Stomach (tissue), 9 donors: Measurements from ENCODE around the gene SKOR1. TPM values are rescaled to one million over a fixed set of nuclear protein-coding genes. Genes with fewer than 3 reads are reported as not detected.

Experiments
- DNase-seq, 2 donors: peaks; one replicate each; pipeline versions ENCODE4 v3.0.0 to v3.0.0-alpha.2; 2013 to 2019
- H3K27ac ChIP-seq, 5 donors: fragments of 200-600 bp in 4 of 5; sonication (generic) in 4 of 5; one replicate each; pipeline ENCODE4 v1.5.1; 2013 to 2019; ENCODE audit warnings: mild to moderate bottlenecking in 1 of 5, moderate library complexity in 1 of 5
- H3K27me3 ChIP-seq, 3 donors: fragments of 200-600 bp; sonication (generic); one replicate each; pipeline ENCODE4 v1.5.1; 2017 to 2019; ENCODE audit warnings: mixed run types in 1 of 3
- H3K36me3 ChIP-seq, 4 donors: fragments of 200-600 bp; sonication (generic); 1 replicate in 3 of 4; 2 replicates in 1 of 4; pipeline ENCODE4 v1.5.1; 2016 to 2019
- H3K4me1 ChIP-seq, 4 donors: fragments of 200-600 bp; sonication (generic); one replicate each; pipeline ENCODE4 v1.5.1; 2016 to 2019
- H3K4me3 ChIP-seq, 4 donors: fragments of 200-600 bp; sonication (generic) in 3 of 4; one replicate each; pipeline ENCODE4 v1.5.1; 2016 to 2019; ENCODE audit warnings: mild to moderate bottlenecking in 1 of 4
- H3K9me3 ChIP-seq, 4 donors: fragments of 200-600 bp; sonication (generic); one replicate each; pipeline ENCODE4 v1.5.1; 2016 to 2019
- CTCF ChIP-seq, 7 experiments: fragments of 450-650 bp in 4 of 7; fragments of 200-600 bp in 3 of 7; sonication (generic) in 3 of 7; IDR thresholded peaks; one replicate each; pipeline ENCODE4 v1.5.1; 2016 to 2019; ENCODE audit warnings: antibody characterized with exemption in 7 of 7, control low read depth in 2 of 7, mild to moderate bottlenecking in 1 of 7
- EP300 ChIP-seq: sonication (generic); formaldehyde crosslinking; IDR thresholded peaks from one replicate; pipeline ENCODE4 v1.6.1; 2017; ENCODE audit warnings: antibody characterized with exemption
- POLR2A ChIP-seq, 4 donors: fragments of 450-650 bp; IDR thresholded peaks; one replicate each; pipeline ENCODE4 v1.6.1; 2016; ENCODE audit warnings: antibody characterized with exemption in 4 of 4, control low read depth in 2 of 4, mild to moderate bottlenecking in 1 of 4, moderate library complexity in 1 of 4
- POLR2AphosphoS5 ChIP-seq, 3 donors: sonication (generic); formaldehyde crosslinking; IDR thresholded peaks; one replicate each; pipeline ENCODE4 v1.6.1; 2016; ENCODE audit warnings: antibody characterized with exemption in 3 of 3
- WGBS, 5 donors: extraction: QIAGEN DNeasy Blood & Tissue Kit in 3 of 5; methylation state at CpG; one replicate each; pipeline versions ENCODE4 v1.1.5 to v1.1.7; 2013 to 2018; 5-methylcytosine and 5-hydroxymethylcytosine counted together
- intact Hi-C: fragments of 100-400 bp; cut with DNase I; formaldehyde crosslinking; loops from one replicate; pipeline ENCODE4 v1.15.1; 2023; ENCODE audit warnings: low total_unique reads
- polyA plus RNA-seq, 3 donors: library from polyadenylated mRNA; stranded (reverse); fragments of 200-250 nt; gene quantifications; one replicate each; pipeline ENCODE4 v1.2.3, GENCODE V29; 2013
- total RNA-seq, 5 donors: library from RNA; depleted of rRNA; stranded (reverse); fragments of >200 nt; gene quantifications; one replicate each; pipeline versions ENCODE4 v1.1.0 to v1.2.3, GENCODE V29; 2014 to 2016
- donor health status: healthy with polysubstance abuse.
- donor health status: Bipolar disorder and iron deficiency.
- donor health status: healthy.

The SKOR1 gene
- total and polyA plus RNA-seq, 8 donors, result 0.14 to 5.8 (median 0.69) TPM; not detected in 2

GRCh38 chr15:67777773-67778172 is 47.5 kb upstream of the SKOR1 start:
- H3K4me3 ChIP-seq, result no peak overlapping the region
- H3K27ac ChIP-seq, result no peak overlapping the region
- 72 to 83% (median 77%) methylated on average over 2 of the region's 2 CpGs for WGBS, 5 donors
- H3K27me3 ChIP-seq, result no peaks in the 10 kb centered on the region
- TF ChIP-seq EP300, result no peak
- TF ChIP-seq POLR2A (IDR thresholded peaks at IDR 0.05), result no peak
- TF ChIP-seq CTCF (IDR thresholded peaks at IDR 0.05), result no peak
- no peak for TF ChIP-seq POLR2AphosphoS5 (IDR thresholded peaks at IDR 0.05)
- H3K4me1 ChIP-seq, result no peaks in the 10 kb centered on the region
- peaks cover 2 to 14% (median 11%) of the 10 kb centered on the region in 4 donors for H3K36me3 ChIP-seq
- DNase-seq, result no peak
- H3K9me3 ChIP-seq, result no peaks in the 10 kb centered on the region
- intact Hi-C loops, result no loop called here

GRCh38 chr15:67778968-67779548 is 46.3 kb upstream of the SKOR1 start:
- Histone ChIP-seq H3K4me1 (no peaks in the 10 kb centered on the region), H3K36me3 (peaks cover 10 to 20% (median 15%) of the 10 kb centered on the region in 4 donors), H3K27ac (no peak overlapping the region), H3K9me3 (no peaks in the 10 kb centered on the region), H3K27me3 (no peaks in the 10 kb centered on the region), H3K4me3 (no peak overlapping the region)
- TF ChIP-seq EP300, result no peak
- 75 to 91% (median 90%) methylated on average over 5 of the region's 5 CpGs for WGBS, 5 donors
- DNase-seq, result no peak
- intact Hi-C loops, result no loop called here

GRCh38 chr15:67779549-67780111 is 45.7 kb upstream of the SKOR1 start:
- 77 to 92% (median 86%) methylated on average over 6 of the region's 6 CpGs for WGBS, 5 donors

GRCh38 chr15:67781061-67781460 is 44.2 kb upstream of the SKOR1 start:
- H3K36me3 ChIP-seq, result peaks cover 10 to 17% (median 13%) of the 10 kb centered on the region in 4 donors
- 59 to 74% (median 66%) methylated on average over 3 of the region's 3 CpGs for WGBS, 5 donors
- intact Hi-C loops, result no loop called here
- no peak for DNase-seq
- H3K9me3 ChIP-seq, result no peaks in the 10 kb centered on the region
- TF ChIP-seq EP300 (no peak), POLR2A (IDR thresholded peaks at IDR 0.05) (no peak), POLR2AphosphoS5 (IDR thresholded peaks at IDR 0.05) (no peak), CTCF (IDR thresholded peaks at IDR 0.05) (no peak)
- H3K27me3 ChIP-seq, result no peaks in the 10 kb centered on the region
- no peak overlapping the region for H3K27ac ChIP-seq
- no peak overlapping the region for H3K4me3 ChIP-seq
- H3K4me1 ChIP-seq, result no peaks in the 10 kb centered on the region

More at GRCh38 chr15:67779549-67780111, 45.7 kb upstream of the SKOR1 start:
- peaks cover 10 to 16% (median 14%) of the 10 kb centered on the region in 4 donors for H3K36me3 ChIP-seq
- H3K4me3 ChIP-seq, result no peak overlapping the region
- no peaks in the 10 kb centered on the region for H3K9me3 ChIP-seq
- TF ChIP-seq POLR2A (IDR thresholded peaks at IDR 0.05) (no peak), POLR2AphosphoS5 (IDR thresholded peaks at IDR 0.05) (no peak), EP300 (no peak), CTCF (IDR thresholded peaks at IDR 0.05) (no peak)
- H3K4me1 ChIP-seq, result no peaks in the 10 kb centered on the region
- H3K27me3 ChIP-seq, result no peaks in the 10 kb centered on the region
- no peak for DNase-seq
- H3K27ac ChIP-seq, result no peak overlapping the region
- intact Hi-C loops, result no loop called here
